GM19324 (cell line): ENCODE results near the gene AQP1.

ENCODE experiments used
- ATAC-seq: cut with Tn5 transposase; IDR thresholded peaks from one replicate; pipeline ENCODE4 v1.9.1; 2021; ENCODE audit warnings: mild to moderate bottlenecking, moderate library complexity; ENCODE audit not compliant: unreplicated experiment, low FRiP score

AQP1 gene

DNA sequence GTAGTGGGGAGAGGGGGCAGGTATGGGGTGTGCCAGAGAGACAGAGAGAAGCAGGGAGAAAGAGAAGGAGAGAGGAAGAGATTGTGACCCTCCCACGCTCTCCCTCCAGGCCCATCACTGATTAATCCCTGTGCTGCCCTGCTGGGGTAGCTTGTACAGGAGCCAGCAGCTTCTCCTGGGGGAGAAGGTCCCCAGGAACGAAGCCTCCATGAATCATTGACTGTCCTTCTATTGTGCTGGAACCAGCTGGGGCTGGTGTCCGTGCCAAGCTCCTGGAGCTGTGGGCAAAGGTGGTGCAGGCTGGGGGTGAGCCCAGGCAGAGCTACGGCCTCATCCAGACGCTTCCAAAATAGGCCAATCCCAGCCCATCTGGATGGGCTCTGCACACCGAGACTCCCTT lies 20.9 kb downstream of the AQP1 start:
- no peak for ATAC-seq

DNA sequence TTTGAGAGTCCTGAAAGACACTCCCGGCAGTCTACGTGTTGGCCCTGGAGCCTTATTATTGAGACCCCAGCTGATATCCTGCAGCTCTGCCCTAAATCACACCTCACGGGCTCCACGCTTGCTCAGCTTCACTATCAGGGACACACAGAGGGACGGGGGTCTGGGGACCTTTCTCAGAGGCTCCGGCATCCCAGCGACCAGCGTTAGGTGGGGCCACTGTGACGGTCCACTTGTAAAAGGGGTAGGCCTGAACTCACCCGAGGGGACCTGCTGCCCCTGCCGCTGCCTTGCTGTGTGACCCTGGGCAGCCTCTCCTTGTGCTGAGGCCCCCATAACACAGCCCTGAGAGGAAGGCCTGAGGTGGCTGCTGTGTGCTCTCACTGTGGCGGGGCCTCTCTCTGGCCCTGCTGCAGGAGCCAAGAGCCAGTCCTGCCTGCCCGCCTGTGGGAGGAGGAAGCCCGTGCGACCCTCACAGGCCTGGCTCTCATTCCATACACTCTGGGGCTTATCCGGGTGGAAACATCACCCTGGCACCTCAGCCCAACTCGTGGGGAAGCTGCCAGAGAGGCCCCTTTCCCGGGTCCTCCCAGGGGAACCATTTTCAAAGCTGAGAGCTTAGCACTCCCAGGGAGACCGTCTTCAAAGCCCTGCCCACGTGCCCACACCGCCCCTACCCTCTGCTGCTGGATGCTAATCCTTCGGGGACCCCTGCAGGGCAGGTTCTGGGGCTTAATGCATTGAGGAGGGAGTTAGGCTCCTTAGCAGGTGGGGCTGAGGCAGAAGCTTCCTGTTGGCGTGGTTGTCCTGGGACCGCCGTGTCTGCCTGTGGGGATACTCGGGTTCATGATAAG lies 21.7 kb downstream of the AQP1 start:
- no peak for ATAC-seq

DNA sequence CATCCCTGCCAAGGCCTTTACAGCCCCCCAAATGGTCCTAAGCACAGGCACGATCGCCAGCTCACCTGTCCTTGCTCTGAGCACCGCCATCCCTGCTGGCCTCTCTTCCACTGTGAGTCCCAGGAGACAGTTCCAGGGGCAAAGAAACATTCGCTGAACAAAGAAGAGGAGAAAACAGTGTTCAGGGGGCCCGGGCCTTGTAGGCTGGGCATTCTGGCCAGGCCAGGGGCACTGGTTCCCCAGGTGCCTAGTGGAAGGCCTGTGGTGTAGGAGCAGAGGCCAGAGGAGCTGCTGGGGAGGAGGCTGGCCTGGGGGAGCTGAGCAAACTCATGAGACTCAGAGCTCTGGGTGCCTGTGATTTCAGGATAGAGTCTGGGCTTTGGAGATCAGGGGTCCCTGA lies 22.6 kb downstream of the AQP1 start:
- ATAC-seq, result no peak

DNA sequence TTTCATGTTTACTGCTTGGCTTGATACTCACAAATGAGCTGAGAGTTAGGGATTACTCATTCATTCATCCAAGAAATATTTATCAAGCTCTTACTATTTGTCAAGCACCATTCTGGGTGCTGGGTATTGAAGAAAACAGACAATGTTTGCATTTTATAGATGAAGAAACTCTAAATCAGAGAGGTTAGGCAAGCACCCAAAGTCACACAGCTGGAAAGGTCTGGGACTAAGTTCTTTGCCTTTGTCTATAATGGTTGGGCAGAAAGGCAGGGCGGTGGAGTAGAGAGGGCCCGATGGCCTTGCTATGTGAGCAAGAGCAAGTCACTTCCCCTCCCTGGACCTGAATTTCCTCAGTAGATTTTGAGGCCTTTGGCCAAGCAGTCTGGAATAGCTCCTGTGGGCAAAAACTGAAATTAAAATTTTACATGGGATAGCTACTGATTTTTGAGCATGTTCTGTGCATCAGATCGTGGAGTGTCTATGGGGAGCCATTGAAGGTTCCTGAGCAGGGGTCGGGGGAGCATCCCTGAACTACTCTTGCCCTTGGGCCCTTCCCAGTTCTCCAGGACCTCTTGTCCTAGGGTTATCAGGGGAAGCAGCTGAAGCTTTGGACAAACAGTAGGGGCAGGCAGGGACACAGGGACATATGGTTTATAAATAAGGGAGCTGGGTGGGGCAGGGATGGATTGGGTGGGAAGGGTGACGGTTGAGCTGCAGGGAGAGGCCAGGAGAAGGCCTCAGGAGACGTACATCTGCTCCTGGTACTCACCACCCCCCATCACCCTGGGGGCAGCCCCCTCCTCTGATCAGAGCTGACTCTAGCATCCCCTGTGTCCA lies 23.3 kb downstream of the AQP1 start:
- no peak for ATAC-seq

DNA sequence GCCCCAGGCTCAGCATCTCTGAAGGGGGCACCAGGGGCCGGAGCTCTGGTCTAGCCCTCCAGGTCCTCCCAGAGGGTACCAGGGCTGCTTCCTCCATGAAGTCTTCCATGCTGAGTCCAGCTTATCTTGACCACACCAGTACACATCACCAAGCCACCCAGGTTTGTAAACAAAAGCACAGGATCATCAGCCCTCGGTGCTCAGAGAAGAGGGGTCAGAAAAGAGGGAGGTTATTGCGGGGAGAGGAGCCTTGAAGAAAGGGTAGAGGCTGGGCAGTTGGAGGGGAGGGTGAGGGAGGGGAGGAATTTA lies 23.9 kb downstream of the AQP1 start:
- no peak for ATAC-seq

DNA sequence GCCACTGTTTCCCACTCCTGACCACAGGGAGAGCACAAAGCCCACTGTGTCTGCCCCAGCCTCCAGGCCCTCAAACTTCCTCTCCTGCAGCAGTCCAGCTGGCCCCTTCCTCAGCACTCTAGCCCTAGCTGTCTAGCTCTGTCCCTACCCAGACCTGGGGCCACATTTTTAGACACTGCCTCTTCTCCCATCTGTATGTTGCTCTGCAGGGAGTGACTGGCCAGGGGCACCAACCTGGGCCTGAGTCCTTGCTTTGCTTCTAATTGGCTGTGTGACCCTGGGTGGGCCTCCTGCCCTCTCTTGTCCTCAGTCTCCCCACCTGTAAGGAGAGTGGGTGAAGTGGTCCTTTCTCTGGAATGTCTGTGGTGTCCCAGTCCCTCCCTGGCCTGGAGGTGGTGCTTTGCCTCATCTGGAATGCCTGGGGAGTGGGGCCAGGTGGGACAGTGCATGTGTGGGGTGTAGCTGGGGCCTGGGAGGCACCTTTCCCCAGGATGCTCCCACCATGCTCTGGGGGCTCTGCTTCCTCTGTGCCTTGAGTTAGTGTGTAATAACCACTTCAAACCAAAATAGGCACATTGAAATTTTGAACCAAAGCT lies 25.1 kb downstream of the AQP1 start:
- ATAC-seq, result no peak

DNA sequence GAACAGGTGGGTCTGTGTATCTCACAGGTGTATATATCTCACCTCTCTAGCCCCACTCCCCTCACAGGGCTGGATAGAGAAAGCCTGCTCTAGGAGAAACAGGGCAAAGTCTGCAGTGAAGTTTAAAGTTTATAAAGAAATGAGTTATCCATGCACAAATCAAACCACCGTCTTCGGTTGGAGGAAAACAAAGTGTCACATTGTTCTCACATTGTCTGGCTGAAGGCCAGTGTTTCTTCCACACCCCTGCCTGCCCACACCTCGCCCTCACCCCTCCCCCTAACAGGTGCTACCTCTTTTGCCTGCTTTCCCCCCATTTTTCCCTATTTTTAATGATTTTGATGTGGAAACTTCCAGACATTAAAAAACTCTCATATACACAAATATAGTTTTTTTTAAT lies 25.8 kb downstream of the AQP1 start:
- ATAC-seq, result no peak

DNA sequence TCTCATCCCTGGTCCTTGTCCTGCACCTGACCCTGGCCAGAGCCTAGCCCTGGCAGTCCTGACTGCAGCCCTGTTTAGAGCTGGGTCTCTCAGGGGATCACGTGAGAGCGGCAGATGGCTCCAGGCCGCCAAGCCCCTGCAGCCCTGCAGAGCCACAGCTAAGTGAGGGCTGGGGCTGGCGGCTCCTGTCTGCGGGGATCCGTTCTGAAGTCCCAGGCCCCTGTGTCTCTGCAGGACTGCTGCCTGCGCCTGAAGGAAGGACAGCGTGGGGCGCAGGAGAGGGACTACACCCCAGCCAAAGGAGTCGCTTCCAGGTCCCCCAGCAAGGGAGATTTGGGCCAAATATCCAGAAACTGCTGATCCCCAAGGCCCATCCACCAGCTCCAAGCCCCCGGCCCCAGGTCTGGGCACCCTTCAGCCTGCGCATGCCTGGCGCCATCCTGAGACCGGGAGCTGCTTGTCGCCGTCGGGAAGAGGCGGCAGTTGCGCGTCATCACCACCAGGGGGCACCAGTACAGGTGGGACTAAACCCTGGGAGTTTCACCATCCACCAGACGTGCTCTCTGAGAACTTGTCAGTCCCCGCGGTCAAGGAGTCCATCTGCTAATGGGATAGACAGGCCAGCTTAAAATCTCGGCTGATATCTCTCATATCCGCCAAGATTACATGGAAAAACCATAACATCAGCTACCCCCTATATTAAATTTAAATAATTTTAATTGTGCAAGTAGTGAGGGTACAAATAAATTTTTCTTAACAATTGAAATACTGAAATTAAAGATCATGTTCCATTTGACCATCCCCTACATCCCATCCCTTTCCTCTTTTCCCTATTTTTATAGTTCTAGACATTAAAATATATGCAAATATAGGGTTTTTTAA lies 27.0 kb downstream of the AQP1 start:
- ATAC-seq, result peak; percentile 52

DNA sequence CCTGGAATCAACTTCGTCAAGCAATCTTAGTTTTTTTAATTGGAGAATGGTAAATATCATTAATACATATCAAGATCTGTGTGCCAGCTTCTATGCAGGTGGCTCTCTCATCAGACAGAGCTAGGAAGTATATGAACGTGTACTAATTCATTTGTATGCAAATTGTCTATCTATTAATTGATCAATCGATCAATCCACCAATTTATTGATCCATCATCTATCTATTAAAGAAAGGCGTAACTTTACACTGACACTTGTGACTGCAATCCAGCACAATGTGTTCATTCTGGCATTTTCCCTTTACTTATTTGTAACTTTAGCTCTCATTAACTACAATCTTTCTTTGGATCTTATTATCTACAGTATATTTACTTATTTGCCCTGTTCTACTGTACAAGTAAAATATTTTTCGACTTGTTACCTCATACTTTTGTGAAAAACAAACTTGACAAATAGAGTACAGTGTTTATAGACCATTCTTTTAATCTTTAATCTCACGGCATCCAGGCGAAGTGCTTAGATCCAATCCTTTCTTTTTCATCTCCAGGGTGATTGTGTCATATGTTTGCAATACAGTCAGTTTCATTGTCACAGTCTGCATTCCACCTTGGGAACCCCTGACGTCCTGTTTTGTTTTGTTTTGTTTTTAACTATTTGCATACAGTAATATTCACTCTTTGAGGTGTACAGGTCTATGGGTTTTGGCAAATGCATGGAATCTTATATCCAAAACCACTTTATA lies 30.1 kb downstream of the AQP1 start:
- no peak for ATAC-seq

DNA sequence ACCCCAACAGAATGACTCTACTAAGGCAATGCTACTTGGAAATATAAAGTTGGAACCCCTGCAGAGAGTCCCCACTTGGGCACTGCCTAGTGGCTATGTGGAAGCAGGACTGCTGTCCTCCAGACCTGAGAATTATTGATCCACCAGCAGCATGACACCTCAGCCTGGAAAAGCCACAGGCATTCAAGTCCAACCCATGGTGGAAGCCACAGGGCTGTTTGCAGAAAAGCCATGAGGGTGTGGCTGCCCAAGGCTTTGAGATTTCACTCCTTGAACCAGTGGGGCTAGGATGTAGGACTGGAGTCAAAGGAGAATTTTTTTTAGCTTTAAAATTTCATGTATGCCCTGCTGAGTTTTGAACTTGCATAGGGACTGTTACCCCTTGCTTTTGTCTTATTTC lies 38.5 kb downstream of the AQP1 start:
- ATAC-seq, result no peak

DNA sequence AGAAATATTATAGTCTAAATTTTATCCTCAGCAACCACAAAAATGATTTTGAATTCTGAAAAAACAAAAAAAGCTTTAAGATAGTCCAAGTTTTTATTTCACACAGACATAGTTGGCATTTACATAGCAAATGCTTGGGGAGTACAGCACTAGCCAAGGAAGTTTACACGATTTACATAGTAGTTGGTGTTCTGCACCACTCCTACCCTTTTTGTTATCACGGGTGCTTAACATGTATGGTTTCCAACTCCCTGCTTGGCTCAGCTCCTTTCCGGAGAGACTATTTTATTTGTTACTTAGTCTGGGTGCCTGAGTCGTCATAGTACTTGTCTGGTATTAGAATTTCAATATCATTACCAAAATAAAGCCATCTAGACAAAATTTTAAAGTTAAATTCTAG lies 43.3 kb downstream of the AQP1 start:
- ATAC-seq, result no peak

DNA sequence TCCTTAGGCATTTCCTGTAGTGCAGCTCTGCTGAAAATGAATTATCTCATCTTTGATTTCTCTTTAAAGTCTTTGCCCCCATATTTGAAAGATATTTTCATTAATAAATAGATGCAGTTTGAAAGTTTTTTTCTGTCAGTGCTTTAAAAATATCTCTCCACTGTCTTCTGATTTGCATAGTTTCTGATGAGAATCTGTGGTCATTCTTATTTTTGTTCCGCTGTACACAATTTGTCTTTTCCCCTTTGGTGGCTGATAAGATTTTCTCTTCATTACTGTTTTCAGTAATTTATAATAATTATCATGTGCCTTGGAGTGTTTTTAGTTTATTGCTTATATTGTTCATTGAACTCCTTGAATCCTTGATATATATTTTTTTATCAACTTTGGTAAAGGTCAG lies 45.1 kb downstream of the AQP1 start:
- ATAC-seq, result no peak

DNA sequence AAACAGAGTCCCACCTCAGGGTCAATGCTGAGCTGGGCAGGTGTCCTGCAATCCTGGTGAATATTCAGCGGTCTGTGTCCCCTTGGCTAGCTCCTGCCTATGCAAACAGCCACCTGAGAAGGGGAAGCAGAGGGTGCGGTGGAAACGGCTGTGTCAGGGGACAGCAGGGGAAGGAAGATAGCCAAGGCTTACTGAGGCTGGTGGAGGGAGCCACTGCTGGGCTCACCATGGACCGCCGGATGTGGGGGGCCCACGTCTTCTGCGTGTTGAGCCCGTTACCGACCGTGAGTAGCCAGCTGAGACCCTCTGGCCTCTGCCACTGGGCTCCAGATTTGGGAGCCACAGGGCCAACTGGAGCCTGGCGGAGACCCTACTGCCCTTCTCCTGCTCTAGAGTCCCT lies 52.2 kb downstream of the AQP1 start, which contains the start of gene GHRHR:
GHRHR (plus strand) TSS at position 112 of the 400 bp plus-strand sequence; CDS start at position 228, 116 bp downstream.
- no peak for ATAC-seq

DNA sequence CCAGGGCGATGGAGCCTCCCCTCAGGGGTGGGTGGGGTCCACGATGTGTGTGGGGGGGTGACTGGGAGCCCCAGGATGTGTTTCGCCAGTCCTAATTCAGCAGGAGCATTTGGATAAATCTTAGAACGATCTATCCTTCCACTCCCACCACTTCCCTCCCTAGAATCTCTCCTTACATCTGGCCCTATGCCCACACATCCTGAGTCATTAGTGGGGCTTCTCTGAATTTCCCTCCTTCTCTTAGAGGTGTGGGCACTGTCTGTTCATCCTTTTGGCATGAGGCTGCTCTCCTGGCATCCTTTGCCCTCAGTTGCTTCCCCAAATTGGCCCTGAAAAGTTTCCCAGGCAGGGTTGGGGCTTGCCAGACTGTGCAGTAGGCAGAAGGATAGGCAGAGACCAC lies 53.7 kb downstream of the AQP1 start:
- no peak for ATAC-seq

DNA sequence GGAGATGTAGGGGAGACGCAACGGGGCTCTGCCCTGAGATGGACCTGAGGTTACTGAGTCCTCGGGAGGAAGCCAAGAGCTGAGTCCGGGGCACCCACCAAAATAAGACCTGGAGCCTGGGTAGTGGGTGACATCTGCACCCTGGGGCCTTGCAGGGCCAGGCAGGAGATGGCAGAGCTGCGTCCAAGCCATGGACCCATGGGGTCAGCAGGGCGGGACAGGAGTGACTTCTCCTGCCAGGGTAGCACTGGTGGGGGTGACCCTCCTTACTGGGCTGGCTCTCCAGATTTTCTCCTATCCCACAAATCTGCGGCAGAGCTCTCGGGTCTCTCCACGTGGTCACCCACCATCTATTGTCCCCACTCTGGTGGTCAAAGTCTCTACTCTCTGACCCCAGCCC lies 54.2 kb downstream of the AQP1 start:
- no peak for ATAC-seq

DNA sequence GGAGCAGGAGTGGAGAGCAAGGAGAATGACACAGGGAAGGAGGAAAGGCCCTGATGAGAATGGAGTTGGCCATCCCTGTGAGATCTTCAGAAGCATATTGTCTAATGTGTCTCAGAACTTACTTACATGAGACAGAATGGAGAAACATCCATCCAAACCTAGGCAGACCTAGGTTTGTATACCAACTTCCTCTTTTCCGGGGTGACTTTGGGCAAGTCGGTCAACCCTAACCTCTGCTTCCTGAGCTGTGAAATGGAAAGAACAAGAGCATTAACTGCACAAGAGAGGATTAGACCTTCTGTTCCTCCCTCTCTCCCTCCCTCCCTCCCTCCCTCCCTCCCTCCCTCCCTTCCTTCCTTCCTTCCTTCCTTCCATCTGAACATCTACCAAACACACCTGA lies 56.6 kb downstream of the AQP1 start:
- ATAC-seq, result no peak

DNA sequence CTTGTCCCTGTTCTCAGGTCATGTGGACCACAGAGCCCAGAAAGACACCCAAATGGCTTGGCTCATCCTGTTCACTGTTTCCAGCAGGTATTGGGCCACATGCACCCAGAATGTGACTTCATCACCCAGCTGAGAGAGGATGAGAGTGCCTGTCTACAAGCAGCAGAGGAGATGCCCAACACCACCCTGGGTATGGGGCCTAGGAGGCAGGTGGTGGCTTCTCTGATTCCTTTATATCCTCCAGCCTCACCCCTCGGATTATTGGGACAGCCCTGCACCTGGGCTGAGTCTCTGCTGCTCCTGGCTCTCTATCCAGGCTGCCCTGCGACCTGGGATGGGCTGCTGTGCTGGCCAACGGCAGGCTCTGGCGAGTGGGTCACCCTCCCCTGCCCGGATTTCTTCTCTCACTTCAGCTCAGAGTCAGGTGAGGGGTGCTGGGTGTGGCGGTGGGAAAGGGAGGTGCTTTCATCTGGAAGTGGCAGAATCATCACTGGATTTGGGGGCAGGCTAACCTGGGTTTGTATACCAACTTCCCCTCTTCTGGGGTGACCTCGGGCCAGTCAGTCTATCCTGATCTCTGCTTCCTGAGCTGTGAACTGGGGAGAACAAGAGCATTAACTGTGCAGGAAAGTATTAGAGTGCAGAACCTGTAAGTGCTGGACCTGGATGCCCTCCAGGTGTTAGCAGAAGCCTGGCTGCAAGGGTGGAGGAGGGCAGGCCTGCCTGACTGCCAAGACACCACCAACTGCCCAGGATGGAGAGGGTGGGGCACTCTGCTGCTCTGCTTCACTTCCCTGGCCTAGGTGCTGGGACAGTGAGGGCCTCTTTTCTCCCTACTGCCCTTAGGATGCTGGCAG lies 57.3 kb downstream of the AQP1 start:
- ATAC-seq, result no peak

DNA sequence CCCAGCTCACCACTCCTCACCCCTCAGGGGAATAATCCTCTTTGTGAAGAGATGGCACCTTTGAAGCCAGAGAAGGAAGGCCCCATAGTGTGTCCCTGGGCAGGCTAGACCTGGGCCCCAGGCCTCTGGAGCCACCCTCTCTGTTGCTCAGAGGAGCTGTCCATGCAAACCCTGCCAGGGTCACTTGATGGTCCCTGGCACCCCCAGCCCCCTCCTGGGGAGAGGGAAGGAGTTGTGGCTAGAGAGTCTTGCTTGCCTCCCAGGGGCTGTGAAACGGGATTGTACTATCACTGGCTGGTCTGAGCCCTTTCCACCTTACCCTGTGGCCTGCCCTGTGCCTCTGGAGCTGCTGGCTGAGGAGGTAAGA lies 57.9 kb downstream of the AQP1 start:
- no peak for ATAC-seq

DNA sequence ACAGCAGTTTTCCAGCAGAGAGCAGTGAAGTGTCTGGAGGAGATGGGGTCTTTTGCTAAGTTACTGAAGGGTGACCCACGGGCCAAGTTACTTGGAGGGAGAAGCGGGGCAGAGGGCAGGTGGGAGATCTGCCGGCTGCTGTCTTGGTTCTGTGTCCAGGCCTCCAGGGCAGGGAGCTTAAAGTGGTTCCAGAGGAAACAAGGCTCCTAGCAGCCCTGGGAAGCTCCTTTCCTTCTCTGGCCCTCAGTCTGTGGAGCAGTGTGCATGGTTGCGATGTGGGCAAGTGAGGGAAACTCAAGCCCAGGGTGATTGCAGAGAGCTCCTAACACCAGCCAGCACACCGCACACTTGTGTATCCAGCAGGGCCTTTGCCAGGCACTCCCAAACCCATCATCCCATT lies 58.4 kb downstream of the AQP1 start:
- ATAC-seq, result no peak
